OCI-LY1 (cell line): Measurements from ENCODE around the gene ARHGAP18.

Experiments used
- CTCF ChIP-seq: fragments of 200-600 bp; sonication (generic), shearing (Covaris generic); IDR thresholded peaks from 2 replicates; pipeline ENCODE4 v1.5.1; 2017; ENCODE audit warnings: mild to moderate bottlenecking, antibody characterized with exemption, low read length, moderate library complexity, mixed read lengths
- EZH2 ChIP-seq: fragments of 200-600 bp; sonication (generic), shearing (Covaris generic); IDR thresholded peaks from 2 replicates; pipeline ENCODE4 v1.8.0; 2017; ENCODE audit warnings: borderline replicate concordance, mixed run types, mild to moderate bottlenecking, antibody characterized with exemption, low read length, moderate library complexity, mixed read lengths

GRCh38 chr6:129576456-129576855, 133.5 kb downstream of the ARHGAP18 start:
- TF ChIP-seq EZH2 (no peak), CTCF (no peak)
